ENCODE results near the gene KCNG2.

DNA sequence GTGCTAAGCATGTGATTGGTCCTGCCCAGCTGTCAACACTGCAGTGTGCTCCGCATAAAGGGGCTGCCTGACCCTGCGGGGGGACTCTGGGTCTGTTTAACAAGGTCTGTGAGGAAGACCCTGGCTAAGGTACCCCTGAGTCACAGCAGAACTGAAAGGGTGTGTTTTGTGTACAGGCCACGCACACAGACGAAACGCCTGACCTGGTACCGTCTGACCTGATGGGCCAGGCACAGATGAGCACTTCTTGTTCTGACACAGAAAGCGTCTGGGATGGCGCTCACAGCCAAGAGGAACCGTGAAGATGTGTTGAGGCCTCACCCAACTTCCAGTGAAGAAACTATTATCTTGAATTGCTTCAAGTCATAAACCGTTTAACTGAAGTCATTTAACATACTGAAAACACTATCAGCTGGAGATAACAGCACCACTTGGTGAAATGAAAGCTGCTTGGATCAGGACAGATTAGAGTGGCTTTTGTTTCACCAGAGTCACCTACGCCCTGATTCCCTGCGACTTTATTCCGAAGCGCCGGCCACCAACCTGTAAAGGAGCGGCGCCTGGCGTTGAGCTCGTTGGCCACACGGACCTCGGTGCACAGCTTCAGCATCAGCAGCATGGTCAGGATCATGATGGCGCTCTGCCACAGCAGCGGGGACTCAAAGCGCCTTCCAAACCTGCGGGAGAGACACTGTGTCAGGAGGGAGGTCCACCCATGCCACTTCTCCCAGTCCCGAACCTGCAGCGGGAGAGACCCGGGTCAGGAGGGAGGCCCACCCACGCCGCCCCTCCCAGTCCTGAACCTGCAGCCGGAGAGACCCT, 145.3 kb downstream of the KCNG2 start:
- TF ChIP-seq, protein P1, sequence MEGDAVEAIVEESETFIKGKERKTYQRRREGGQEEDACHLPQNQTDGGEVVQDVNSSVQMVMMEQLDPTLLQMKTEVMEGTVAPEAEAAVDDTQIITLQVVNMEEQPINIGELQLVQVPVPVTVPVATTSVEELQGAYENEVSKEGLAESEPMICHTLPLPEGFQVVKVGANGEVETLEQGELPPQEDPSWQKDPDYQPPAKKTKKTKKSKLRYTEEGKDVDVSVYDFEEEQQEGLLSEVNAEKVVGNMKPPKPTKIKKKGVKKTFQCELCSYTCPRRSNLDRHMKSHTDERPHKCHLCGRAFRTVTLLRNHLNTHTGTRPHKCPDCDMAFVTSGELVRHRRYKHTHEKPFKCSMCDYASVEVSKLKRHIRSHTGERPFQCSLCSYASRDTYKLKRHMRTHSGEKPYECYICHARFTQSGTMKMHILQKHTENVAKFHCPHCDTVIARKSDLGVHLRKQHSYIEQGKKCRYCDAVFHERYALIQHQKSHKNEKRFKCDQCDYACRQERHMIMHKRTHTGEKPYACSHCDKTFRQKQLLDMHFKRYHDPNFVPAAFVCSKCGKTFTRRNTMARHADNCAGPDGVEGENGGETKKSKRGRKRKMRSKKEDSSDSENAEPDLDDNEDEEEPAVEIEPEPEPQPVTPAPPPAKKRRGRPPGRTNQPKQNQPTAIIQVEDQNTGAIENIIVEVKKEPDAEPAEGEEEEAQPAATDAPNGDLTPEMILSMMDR (IDR thresholded peaks at IDR 0.05), result no peak
- no peak for TF ChIP-seq POLR2A (IDR thresholded peaks at IDR 0.05)
